PC-3 (cell line): Measurements from ENCODE around the gene SCN2B. TPM values are rescaled to one million over a fixed set of nuclear protein-coding genes. Genes with fewer than 3 reads are reported as not detected.

Source experiments
- ATAC-seq: fragments of 200-7000 bp; cut with Tn5 transposase; 2 replicates; pipeline ENCODE4 v1.9.1; 2020; ENCODE audit warnings: mild to moderate bottlenecking, moderate library complexity
- BruUV-seq: library from RNA; stranded (reverse); fragments of 400-500 nt; replicated peaks from 2 replicates; lab custom pipeline; 2021; lab: Mats Ljungman, UMichigan
- CTCF ChIA-PET: fragments of 300-600 bp; sonication (Branson Sonifier 250); formaldehyde crosslinking; loops from one replicate; lab custom pipeline; 2022; ENCODE audit warnings: antibody characterized with exemption; lab: Charles Lee
- POLR2A ChIA-PET: fragments of 300-600 bp; sonication (Branson Sonifier 250); formaldehyde crosslinking; loops from one replicate; lab custom pipeline; 2022; ENCODE audit warnings: antibody characterized with exemption; ENCODE audit not compliant: unreplicated experiment; lab: Charles Lee
- DNase-seq: peaks from one replicate; pipeline ENCODE4 v3.0.0-alpha.2; 2015
- H2AFZ ChIP-seq: fragments of 300-600 bp; sonication (generic); 2 replicates; pipeline ENCODE4 v1.6.0; 2016; ENCODE audit warnings: antibody characterized with exemption, low read length
- H3F3A ChIP-seq: fragments of 300-600 bp; sonication (generic); one replicate; pipeline ENCODE4 v1.6.0; 2017; ENCODE audit warnings: antibody characterized with exemption, low read length, control low read depth, mild to moderate bottlenecking; ENCODE audit not compliant: unreplicated experiment
- H3K27ac ChIP-seq: fragments of 300-600 bp; sonication (generic); 2 replicates; pipeline ENCODE4 v1.5.1; 2016; ENCODE audit warnings: mild to moderate bottlenecking, low read length
- H3K27me3 ChIP-seq: fragments of 300-600 bp; sonication (generic); 2 replicates; pipeline ENCODE4 v1.6.1; 2016; ENCODE audit warnings: low read length, mixed read lengths
- H3K36me3 ChIP-seq: fragments of 300-600 bp; sonication (generic); 2 replicates; pipeline ENCODE4 v1.6.1; 2016; ENCODE audit warnings: low read depth, mixed run types, low read length, mixed read lengths
- H3K4me1 ChIP-seq: fragments of 300-600 bp; sonication (generic); 2 replicates; pipeline ENCODE4 v1.5.1; 2016; ENCODE audit warnings: low read length; ENCODE audit not compliant: insufficient read depth
- H3K4me2 ChIP-seq: fragments of 300-600 bp; sonication (generic); 2 replicates; pipeline ENCODE4 v1.6.0; 2016; ENCODE audit warnings: low read length
- H3K4me3 ChIP-seq: fragments of 300-600 bp; sonication (generic); 2 replicates; pipeline ENCODE4 v1.5.1; 2016; ENCODE audit warnings: mild to moderate bottlenecking, low read length, mixed read lengths
- H3K79me2 ChIP-seq: fragments of 300-600 bp; sonication (generic); 2 replicates; pipeline ENCODE4 v1.6.1; 2017; ENCODE audit warnings: low read length, mixed read lengths
- H3K9ac ChIP-seq: fragments of 300-600 bp; sonication (generic); 2 replicates; pipeline ENCODE4 v1.6.0; 2016; ENCODE audit warnings: mild to moderate bottlenecking, low read length
- H3K9me2 ChIP-seq: fragments of 300-600 bp; sonication (generic); replicated peaks from 2 replicates; pipeline ENCODE4 v1.6.1; 2016; ENCODE audit warnings: mixed run types, low read length, mixed read lengths
- H3K9me3 ChIP-seq: fragments of 300-600 bp; sonication (generic); 2 replicates; pipeline ENCODE4 v1.6.1; 2016; ENCODE audit warnings: low read length, mixed read lengths
- H4K20me1 ChIP-seq: fragments of 300-600 bp; sonication (generic); 2 replicates; pipeline ENCODE4 v1.6.1; 2016; ENCODE audit warnings: low read length, mixed read lengths
- EZH2 ChIP-seq: fragments of 300-600 bp; sonication (generic); IDR thresholded peaks from one replicate; pipeline ENCODE4 v1.6.1; 2017; ENCODE audit warnings: antibody characterized with exemption, mild to moderate bottlenecking, low read length; ENCODE audit not compliant: unreplicated experiment
- EZH2phosphoT487 ChIP-seq: fragments of 300-600 bp; sonication (generic); IDR thresholded peaks from 2 replicates; pipeline ENCODE4 v1.6.1; 2018; ENCODE audit warnings: mild to moderate bottlenecking, antibody characterized with exemption, low read length, borderline replicate concordance
- intact Hi-C: fragments of 100-400 bp; cut with micrococcal nuclease; formaldehyde crosslinking; loops from 2 replicates; pipeline ENCODE4 v1.9.0; 2023
- total RNA-seq: library from RNA; depleted of rRNA; stranded (reverse); fragments of >200 nt; gene quantifications from 2 replicates; pipeline ENCODE4 v1.2.3, GENCODE V29; 2014
- TF ChIP-seq, protein P1 (sequence below): fragments of 300-600 bp; sonication (generic); conservative IDR thresholded peaks from 2 replicates; pipeline ENCODE4 v1.5.1; 2017; ENCODE audit warnings: antibody characterized with exemption, low read depth, mild to moderate bottlenecking, low read length

SCN2B gene
- total RNA-seq, 1 experiment from 2014 or later, result not detected

DNA sequence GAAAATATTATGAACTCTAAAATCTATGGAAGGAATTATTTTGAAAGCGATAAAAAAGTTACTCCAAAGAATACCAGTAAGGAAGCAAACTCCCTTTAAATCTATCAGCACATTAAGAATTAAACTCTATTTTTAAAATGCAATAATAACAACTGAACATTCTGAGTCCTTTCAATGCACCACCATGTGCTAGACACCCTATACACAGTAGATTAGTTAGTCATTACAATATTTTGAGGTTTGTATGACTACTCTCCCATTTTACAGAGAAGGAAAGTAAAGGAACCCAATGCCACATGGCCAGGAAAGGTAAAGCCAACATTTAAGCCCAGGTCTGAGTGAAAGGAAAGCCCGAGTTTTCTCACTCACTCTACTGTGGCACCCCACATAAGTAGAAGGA lies 30.6 kb upstream of the SCN2B start:
- no peaks in the 10 kb centered on the region for H3K9me2 ChIP-seq
- peaks cover 29% of the 10 kb centered on the region for H3K27me3 ChIP-seq
- H3K9me3 ChIP-seq, result no peaks in the 10 kb centered on the region
- intact Hi-C loops, result no loop called here
- no peaks in the 10 kb centered on the region for H3K4me1 ChIP-seq
- H4K20me1 ChIP-seq, result no peaks in the 10 kb centered on the region
- TF ChIP-seq, protein P1, sequence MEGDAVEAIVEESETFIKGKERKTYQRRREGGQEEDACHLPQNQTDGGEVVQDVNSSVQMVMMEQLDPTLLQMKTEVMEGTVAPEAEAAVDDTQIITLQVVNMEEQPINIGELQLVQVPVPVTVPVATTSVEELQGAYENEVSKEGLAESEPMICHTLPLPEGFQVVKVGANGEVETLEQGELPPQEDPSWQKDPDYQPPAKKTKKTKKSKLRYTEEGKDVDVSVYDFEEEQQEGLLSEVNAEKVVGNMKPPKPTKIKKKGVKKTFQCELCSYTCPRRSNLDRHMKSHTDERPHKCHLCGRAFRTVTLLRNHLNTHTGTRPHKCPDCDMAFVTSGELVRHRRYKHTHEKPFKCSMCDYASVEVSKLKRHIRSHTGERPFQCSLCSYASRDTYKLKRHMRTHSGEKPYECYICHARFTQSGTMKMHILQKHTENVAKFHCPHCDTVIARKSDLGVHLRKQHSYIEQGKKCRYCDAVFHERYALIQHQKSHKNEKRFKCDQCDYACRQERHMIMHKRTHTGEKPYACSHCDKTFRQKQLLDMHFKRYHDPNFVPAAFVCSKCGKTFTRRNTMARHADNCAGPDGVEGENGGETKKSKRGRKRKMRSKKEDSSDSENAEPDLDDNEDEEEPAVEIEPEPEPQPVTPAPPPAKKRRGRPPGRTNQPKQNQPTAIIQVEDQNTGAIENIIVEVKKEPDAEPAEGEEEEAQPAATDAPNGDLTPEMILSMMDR, result no peak
- TF ChIP-seq EZH2phosphoT487 (no peak), EZH2 (no peak)
- BruUV-seq, result no TSS peak
- H3K4me3 ChIP-seq, result no peak overlapping the region
- H3K9ac ChIP-seq, result no peak overlapping the region
- H3K27ac ChIP-seq, result no peak overlapping the region
- no peaks in the 10 kb centered on the region for H3K36me3 ChIP-seq
- no peak for ATAC-seq
- no peaks in the 10 kb centered on the region for H3K79me2 ChIP-seq
- ChIA-PET CTCF (no interaction called here), POLR2A (no interaction called here)
- no peak overlapping the region for H3K4me2 ChIP-seq
- DNase-seq, result no peak
- H3F3A ChIP-seq, result no peaks in the 10 kb centered on the region
- no peak overlapping the region for H2AFZ ChIP-seq

DNA sequence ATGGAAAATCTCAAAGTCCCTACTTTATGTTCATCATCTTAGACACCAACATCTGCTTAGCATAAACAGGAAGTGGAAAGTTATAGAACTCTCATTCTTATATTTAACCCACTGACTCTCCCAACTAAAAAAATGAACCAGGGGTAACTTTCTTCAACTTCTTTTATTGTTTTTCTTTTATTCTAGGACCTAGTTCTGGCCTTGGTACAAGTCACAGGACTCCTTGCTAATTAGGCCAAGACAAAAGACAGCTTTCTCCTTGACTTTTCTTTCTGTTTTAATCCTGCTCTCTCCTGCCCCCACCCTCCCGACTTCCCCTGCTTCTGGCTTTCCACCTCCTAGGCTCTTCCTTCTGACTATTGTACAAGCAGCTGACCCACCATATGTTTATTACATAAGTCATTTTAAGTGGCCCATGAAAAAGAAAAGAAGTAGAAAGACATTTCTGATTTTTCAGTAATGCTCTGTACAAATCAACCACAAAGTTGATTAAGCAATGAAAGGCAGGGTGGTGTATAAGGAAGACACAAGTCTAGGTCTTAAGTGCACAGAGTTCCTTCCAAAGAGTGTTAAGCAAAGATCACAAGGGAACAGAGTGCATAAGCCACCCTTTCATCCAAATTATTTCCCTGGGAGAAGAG lies 30.1 kb upstream of the SCN2B start:
- Histone ChIP-seq H3K79me2 (no peaks in the 10 kb centered on the region), H3K27ac (no peak overlapping the region), H3K4me2 (no peak overlapping the region), H3F3A (no peaks in the 10 kb centered on the region), H2AFZ (no peak overlapping the region), H3K4me3 (no peak overlapping the region), H4K20me1 (no peaks in the 10 kb centered on the region), H3K36me3 (no peaks in the 10 kb centered on the region), H3K27me3 (peaks cover 29% of the 10 kb centered on the region), H3K9ac (no peak overlapping the region), H3K9me3 (no peaks in the 10 kb centered on the region), H3K9me2 (no peaks in the 10 kb centered on the region), H3K4me1 (no peaks in the 10 kb centered on the region)
- POLR2A ChIA-PET, result no interaction called here
- no peak for ATAC-seq
- intact Hi-C loops, result no loop called here
- BruUV-seq, result no TSS peak
- CTCF ChIA-PET, result no interaction called here
- no peak for DNase-seq
- no peak for TF ChIP-seq EZH2phosphoT487
- TF ChIP-seq, protein P1, result no peak

DNA sequence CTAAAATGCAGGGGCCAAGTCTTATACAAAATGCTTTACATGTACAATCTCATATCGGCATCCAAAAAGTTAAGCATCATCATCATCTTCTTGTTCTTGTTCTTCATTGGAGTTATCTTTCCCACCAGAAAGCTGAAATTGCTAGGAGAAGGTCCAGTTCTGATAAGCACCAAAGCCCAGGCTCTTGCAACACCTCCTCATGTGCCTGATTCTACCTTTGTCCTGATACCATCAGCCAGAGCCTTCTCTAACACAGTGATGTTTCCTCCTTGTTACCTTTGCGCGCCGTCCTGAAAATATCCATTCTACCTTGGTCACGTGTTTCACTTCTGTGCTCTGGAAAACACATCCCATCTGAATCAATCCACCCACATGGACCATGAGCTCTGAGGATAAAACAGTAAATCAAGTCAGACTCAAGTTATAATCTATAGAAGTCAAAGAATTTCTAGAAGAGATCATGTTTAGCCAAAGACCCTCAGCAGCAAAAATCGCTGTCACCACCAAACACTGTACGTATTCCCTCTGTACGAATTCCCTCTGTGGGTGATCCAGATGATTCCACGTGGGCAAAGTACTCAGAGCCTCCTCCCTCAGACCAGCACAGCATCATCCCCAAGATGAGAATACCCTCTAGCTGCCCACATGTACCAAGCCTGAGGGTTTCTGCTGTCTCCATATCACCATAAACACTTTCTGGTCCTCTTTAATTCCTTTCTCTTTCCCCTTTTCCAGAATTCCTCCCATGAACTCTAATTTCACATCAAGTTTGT lies 29.4 kb upstream of the SCN2B start:
- H3K4me1 ChIP-seq, result no peaks in the 10 kb centered on the region
- no TSS peak for BruUV-seq
- TF ChIP-seq EZH2 (no peak), EZH2phosphoT487 (no peak)
- TF ChIP-seq, protein P1, result no peak
- H3K27me3 ChIP-seq, result peaks cover 29% of the 10 kb centered on the region
- H3K4me2 ChIP-seq, result no peak overlapping the region
- no peak overlapping the region for H3K4me3 ChIP-seq
- H3K9me3 ChIP-seq, result no peaks in the 10 kb centered on the region
- POLR2A ChIA-PET, result no interaction called here
- H4K20me1 ChIP-seq, result no peaks in the 10 kb centered on the region
- H3K9ac ChIP-seq, result no peak overlapping the region
- H3K36me3 ChIP-seq, result no peaks in the 10 kb centered on the region
- H3K27ac ChIP-seq, result no peak overlapping the region
- no peaks in the 10 kb centered on the region for H3K9me2 ChIP-seq
- ATAC-seq, result no peak
- intact Hi-C loops, result no loop called here
- DNase-seq, result no peak
- CTCF ChIA-PET, result no interaction called here
- H2AFZ ChIP-seq, result no peak overlapping the region
- no peaks in the 10 kb centered on the region for H3K79me2 ChIP-seq
- H3F3A ChIP-seq, result no peaks in the 10 kb centered on the region
